ENCODE results near the gene KCNK16. TPM values are rescaled to one million over a fixed set of nuclear protein-coding genes. Genes with fewer than 3 reads are reported as not detected.

The KCNK16 gene
- total RNA-seq, 1 donor = not detected

- H3K4me1 ChIP-seq (ENCODE audit: insufficient read depth, low read length) = no peaks in the 10 kb centered on the region
- H3K79me2 ChIP-seq (ENCODE audit: insufficient read depth, low read length) = no peaks in the 10 kb centered on the region
- no peak for DNase-seq (ENCODE audit: insufficient read length, low spot score, missing footprints)
- no peak overlapping the region for H3K27ac ChIP-seq (ENCODE audit: low read depth, low read length)
- H3K9me3 ChIP-seq (ENCODE audit: low read depth, low read length) = no peaks in the 10 kb centered on the region
- H3K4me3 ChIP-seq (ENCODE audit: insufficient read depth, low read length) = no peak overlapping the region
- H3K36me3 ChIP-seq (ENCODE audit: insufficient read depth, low read length) = no peaks in the 10 kb centered on the region
- no peak overlapping the region for H2AFZ ChIP-seq (ENCODE audit: low read length)
- H3K27me3 ChIP-seq (ENCODE audit: insufficient read depth, low read length) = peaks cover 42% of the 10 kb centered on the region
- no peaks in the 10 kb centered on the region for H4K20me1 ChIP-seq (ENCODE audit: insufficient read depth, low read length)
- no peak overlapping the region for H3K4me2 ChIP-seq (ENCODE audit: insufficient read depth, low read length)
- TF ChIP-seq CTCF (IDR thresholded peaks at IDR 0.05; ENCODE audit: extremely low read depth, low read depth, low read length) = no peak
These were observed 5.2 kb downstream of the KCNK16 start for GRCh38 chr6:39317256-39317655.

- no peak for DNase-seq (ENCODE audit: insufficient read length, low spot score, missing footprints)
- Histone ChIP-seq H3K27ac (ENCODE audit: low read depth, low read length) (no peak within 1 kb of the TSS), H2AFZ (ENCODE audit: low read length) (no peak within 1 kb of the TSS), H3K36me3 (ENCODE audit: insufficient read depth, low read length) (no peaks in the 10 kb centered on the region), H3K4me1 (ENCODE audit: insufficient read depth, low read length) (no peaks in the 10 kb centered on the region), H3K4me3 (ENCODE audit: insufficient read depth, low read length) (no peak within 1 kb of the TSS), H4K20me1 (ENCODE audit: insufficient read depth, low read length) (no peaks in the 10 kb centered on the region), H3K79me2 (ENCODE audit: insufficient read depth, low read length) (no peaks in the 10 kb centered on the region), H3K9me3 (ENCODE audit: low read depth, low read length) (no peaks in the 10 kb centered on the region), H3K4me2 (ENCODE audit: insufficient read depth, low read length) (no peak within 1 kb of the TSS), H3K27me3 (ENCODE audit: insufficient read depth, low read length) (peaks cover 33% of the 10 kb centered on the region)
- no peak for TF ChIP-seq CTCF (IDR thresholded peaks at IDR 0.05; ENCODE audit: extremely low read depth, low read depth, low read length)
These were observed 8.2 kb downstream of the KCNK16 start, which contains the start of gene KCNK17 for GRCh38 chr6:39314273-39314795. KCNK17 (minus strand) TSS chr6:39314419; CDS start chr6:39314320, 99 bp downstream.

DNA sequence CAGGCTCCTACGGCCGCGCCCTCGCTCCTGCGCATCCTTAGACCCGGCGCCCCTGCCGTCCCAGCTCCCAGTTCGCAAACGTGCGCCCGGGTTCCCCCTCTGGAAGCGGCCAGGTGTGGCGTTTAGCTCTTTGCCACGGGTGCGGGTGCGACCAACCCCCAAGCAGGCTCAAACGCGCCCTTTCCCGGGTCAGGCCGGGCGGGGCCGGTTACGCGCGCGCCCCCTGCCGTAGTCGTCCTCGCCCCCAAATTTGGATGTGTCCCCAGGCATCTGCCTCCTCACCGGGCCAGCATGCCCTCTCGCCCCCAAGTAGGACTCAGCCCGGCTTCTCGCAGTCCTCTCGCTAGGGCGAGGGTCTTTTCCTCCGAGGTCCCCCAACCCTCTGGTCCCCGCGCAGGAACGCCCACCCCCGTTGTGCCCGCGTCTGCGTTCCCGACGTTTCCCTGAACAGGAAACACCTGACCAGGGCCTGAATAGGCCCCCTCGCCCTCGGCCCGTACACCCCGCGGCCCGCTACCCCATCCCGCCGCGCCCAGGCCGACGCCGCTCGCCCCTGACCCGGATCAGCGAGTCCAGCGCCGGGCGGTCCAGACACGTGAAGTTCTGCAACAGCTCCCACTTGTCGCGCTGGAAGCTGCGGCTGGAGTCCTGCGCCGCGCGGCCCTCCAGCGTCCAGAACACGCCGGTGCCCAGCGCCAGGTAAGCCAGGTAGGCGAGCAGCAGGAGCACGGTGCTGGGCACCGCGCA lies 8.8 kb downstream of the KCNK16 start:
- Histone ChIP-seq H3K4me1 (ENCODE audit: insufficient read depth, low read length) (no peaks in the 10 kb centered on the region), H3K36me3 (ENCODE audit: insufficient read depth, low read length) (no peaks in the 10 kb centered on the region), H3K9me3 (ENCODE audit: low read depth, low read length) (no peaks in the 10 kb centered on the region), H2AFZ (ENCODE audit: low read length) (no peak overlapping the region), H3K4me2 (ENCODE audit: insufficient read depth, low read length) (no peak overlapping the region), H3K27me3 (ENCODE audit: insufficient read depth, low read length) (peaks cover 31% of the 10 kb centered on the region), H3K27ac (ENCODE audit: low read depth, low read length) (no peak overlapping the region), H3K79me2 (ENCODE audit: insufficient read depth, low read length) (no peaks in the 10 kb centered on the region), H4K20me1 (ENCODE audit: insufficient read depth, low read length) (no peaks in the 10 kb centered on the region), H3K4me3 (ENCODE audit: insufficient read depth, low read length) (no peak overlapping the region)
- TF ChIP-seq CTCF (IDR thresholded peaks at IDR 0.05; ENCODE audit: extremely low read depth, low read depth, low read length) = no peak
- DNase-seq (ENCODE audit: insufficient read length, low spot score, missing footprints) = no peak

DNA sequence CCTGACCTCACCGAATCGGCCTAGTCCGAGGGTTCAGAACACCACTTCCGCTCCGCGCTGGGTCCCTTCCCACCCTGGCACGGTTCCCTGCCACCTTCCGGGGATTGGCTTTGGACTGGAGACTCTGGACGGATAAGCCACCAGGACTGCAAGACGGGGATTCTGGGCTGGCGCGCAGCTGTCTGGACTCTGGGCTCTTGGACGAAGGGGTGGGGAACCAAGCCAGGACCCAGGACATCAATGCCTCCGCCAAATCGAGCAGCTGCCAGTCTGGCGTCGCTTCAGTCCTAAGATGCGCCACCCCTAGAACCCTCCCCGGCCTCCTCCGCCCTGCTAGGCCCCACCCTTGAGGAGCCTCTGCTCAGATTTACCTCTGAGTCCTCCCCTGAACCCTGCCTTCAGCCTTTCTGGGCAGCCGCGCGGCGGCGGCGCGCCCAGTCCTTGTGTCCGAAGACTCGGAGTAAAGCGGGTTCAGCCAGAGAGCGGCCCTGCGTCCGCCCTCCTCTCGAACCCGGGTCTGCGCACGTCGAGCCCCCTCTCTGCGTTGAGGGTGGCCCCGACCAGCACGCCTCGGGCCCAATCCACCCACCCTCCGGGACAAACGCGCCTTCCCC lies 9.5 kb downstream of the KCNK16 start:
- Histone ChIP-seq H3K4me1 (ENCODE audit: insufficient read depth, low read length) (no peaks in the 10 kb centered on the region), H3K4me2 (ENCODE audit: insufficient read depth, low read length) (no peak overlapping the region), H3K79me2 (ENCODE audit: insufficient read depth, low read length) (no peaks in the 10 kb centered on the region), H3K9me3 (ENCODE audit: low read depth, low read length) (no peaks in the 10 kb centered on the region), H3K36me3 (ENCODE audit: insufficient read depth, low read length) (no peaks in the 10 kb centered on the region), H3K27me3 (ENCODE audit: insufficient read depth, low read length) (peaks cover 31% of the 10 kb centered on the region), H2AFZ (ENCODE audit: low read length) (no peak overlapping the region), H3K4me3 (ENCODE audit: insufficient read depth, low read length) (no peak overlapping the region), H3K27ac (ENCODE audit: low read depth, low read length) (no peak overlapping the region), H4K20me1 (ENCODE audit: insufficient read depth, low read length) (no peaks in the 10 kb centered on the region)
- DNase-seq (ENCODE audit: insufficient read length, low spot score, missing footprints) = peak; percentile 88
- TF ChIP-seq CTCF (IDR thresholded peaks at IDR 0.05; ENCODE audit: extremely low read depth, low read depth, low read length) = no peak

Measured in osteoblast (primary cell).